ENCODE data around the gene ZNF668. TPM values are rescaled to one million over a fixed set of nuclear protein-coding genes. Genes with fewer than 3 reads are reported as not detected.
A peak's percentile ranks its signal among the peaks of the same experiment; 100 is the strongest.

The ZNF668 gene
- total RNA-seq, 8 experiments from 2014 or later: 7.5 to 17.6 (median 9.1) TPM

GRCh38 chr16:31050280-31051030, 23.6 kb downstream of the ZNF668 start:
- Histone ChIP-seq H3K4me1 (replicated peaks in 1 of 2) (no peaks in the 10 kb centered on the region), H3K27ac (no peak overlapping the region), H3K4me3 (no peak overlapping the region)
- WGBS, 10 experiments: 55 to 96% (median 65%) methylated on average over 1 to 6 of the region's 10 CpGs; no CpG with 5 or more reads in 4 of the 10 experiments
- ATAC-seq (replicated peaks in 6 of 8): peak in 1 of 8 experiments; percentile 26
- in situ Hi-C loops (cut with MboI; ENCODE audit: low pct_unique_long_range_greater_than_20kb in 2 of 9, low sequenced_read_pairs in 9 of 9, unreplicated experiment in 9 of 9): no loop called here

DNA sequence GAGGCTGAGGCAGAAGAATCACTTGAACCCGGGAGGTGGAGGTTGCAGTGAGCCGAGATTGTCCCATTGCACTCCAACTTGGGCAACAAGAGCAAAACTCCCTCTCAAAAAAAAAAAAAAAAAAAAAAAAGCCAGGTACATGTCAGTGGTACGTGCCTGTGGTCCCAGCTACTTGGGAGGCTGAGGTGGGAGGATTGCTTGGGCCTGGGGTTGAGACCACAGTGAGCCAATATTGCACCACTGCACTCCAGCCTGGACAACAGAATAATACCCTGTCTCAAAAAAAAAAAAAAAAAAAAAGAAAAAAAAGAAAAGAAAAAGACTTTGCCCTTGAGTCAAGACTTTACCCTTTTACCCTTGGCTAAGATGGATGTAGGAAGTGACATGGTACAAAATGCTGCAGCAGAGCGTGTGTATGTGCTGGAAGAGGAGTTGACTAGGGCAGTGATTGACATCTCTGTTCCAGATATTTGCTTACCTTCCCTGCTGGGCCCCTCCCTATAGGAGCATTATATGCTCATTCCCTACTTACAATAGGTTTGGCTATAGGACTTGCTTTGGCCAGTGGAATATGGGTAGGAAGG, 30.1 kb downstream of the ZNF668 start:
- H3K27ac ChIP-seq: no peak overlapping the region
- in situ Hi-C loops (cut with MboI; ENCODE audit: low pct_unique_long_range_greater_than_20kb in 2 of 9, low sequenced_read_pairs in 9 of 9, unreplicated experiment in 9 of 9): no loop called here
- 20 to 94% (median 82%) methylated on average over 1 to 4 of the region's 4 CpGs; no CpG with 5 or more reads in 2 of the 10 experiments for WGBS, 10 experiments
- no peaks in the 10 kb centered on the region for H3K4me1 ChIP-seq (replicated peaks in 1 of 2)
- no peak overlapping the region for H3K4me3 ChIP-seq
- ATAC-seq (replicated peaks in 6 of 8): no peak

DNA sequence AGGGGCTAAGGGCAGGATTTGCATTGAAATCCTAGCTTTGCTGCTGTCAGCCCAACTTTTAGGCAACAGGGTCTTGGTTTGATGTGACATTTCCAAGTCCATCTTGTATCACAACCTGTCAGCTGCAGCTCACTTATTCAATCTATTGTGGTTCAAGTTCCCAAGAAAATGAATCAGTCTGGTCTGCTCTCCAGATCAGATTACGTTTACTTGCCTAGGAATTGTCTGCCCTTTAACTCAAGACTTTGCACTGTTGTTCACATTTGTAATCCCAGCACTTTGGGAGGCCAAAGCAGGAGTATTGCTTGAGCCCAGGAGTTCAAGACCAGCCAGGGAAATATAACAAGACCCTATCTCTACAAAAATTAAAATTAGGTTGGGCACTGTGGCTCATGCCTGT, 30.7 kb downstream of the ZNF668 start:
- WGBS, 10 experiments: 60 to 100% (median 77%) methylated on average over 1 of the region's 1 CpG; no CpG with 5 or more reads in 3 of the 10 experiments
- ATAC-seq (replicated peaks in 6 of 8): no peak
- Histone ChIP-seq H3K4me3 (no peak overlapping the region), H3K4me1 (replicated peaks in 1 of 2) (no peaks in the 10 kb centered on the region), H3K27ac (no peak overlapping the region)
- in situ Hi-C loops (cut with MboI; ENCODE audit: low pct_unique_long_range_greater_than_20kb in 2 of 9, low sequenced_read_pairs in 9 of 9, unreplicated experiment in 9 of 9): no loop called here

GRCh38 chr16:31042866-31043265, 31.2 kb downstream of the ZNF668 start:
- in situ Hi-C loops (cut with MboI; ENCODE audit: low pct_unique_long_range_greater_than_20kb in 2 of 9, low sequenced_read_pairs in 9 of 9, unreplicated experiment in 9 of 9): no loop called here
- H3K4me3 ChIP-seq: no peak overlapping the region
- no peaks in the 10 kb centered on the region for H3K4me1 ChIP-seq (replicated peaks in 1 of 2)
- ATAC-seq (replicated peaks in 6 of 8): no peak
- H3K27ac ChIP-seq: no peak overlapping the region
- WGBS, 10 experiments: 89 to 100% (median 97%) methylated on average over 1 to 5 of the region's 10 CpGs; no CpG with 5 or more reads in 4 of the 10 experiments

- 100% methylated on average over 2 of the region's 2 CpGs; no CpG with 5 or more reads in 9 of the 10 experiments for WGBS, 10 experiments
- no peak overlapping the region for H3K27ac ChIP-seq
These were observed 35.0 kb downstream of the ZNF668 start for GRCh38 chr16:31038993-31039392.

DNA sequence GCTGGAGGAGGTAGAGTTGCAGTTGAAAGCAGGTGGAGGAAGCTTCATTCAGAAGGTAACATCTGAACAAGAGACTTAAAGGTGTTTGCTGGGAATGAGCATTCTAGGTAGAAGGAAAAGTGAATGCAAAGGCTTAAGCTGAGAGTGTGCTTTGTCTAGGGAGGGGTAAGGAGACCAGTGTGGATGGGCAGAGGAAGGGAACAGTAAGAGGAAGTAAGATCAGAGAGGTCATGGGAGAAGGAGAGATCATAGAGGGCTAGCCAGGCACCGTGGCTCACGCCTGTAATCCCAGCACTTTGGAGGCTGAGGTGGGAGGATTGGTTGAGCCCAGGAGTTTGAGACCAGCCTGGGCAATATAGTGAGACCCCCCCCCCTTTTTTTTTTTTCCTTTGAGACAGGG, 37.3 kb downstream of the ZNF668 start:
- Histone ChIP-seq H3K4me3 (no peak overlapping the region), H3K4me1 (replicated peaks in 1 of 2) (peaks cover 4 to 9% of the 10 kb centered on the region in 2 donors), H3K27ac (no peak overlapping the region)
- in situ Hi-C loops (cut with MboI; ENCODE audit: low pct_unique_long_range_greater_than_20kb in 2 of 9, low sequenced_read_pairs in 9 of 9, unreplicated experiment in 9 of 9): no loop called here
- no peak for ATAC-seq (replicated peaks in 6 of 8)
- WGBS, 10 experiments: 39 to 100% (median 50%) methylated on average over 2 of the region's 2 CpGs; no CpG with 5 or more reads in 7 of the 10 experiments

More at GRCh38 chr16:31038993-31039392, 35.0 kb downstream of the ZNF668 start:
- in situ Hi-C loops (cut with MboI; ENCODE audit: low pct_unique_long_range_greater_than_20kb in 2 of 9, low sequenced_read_pairs in 9 of 9, unreplicated experiment in 9 of 9): no loop called here
- H3K4me1 ChIP-seq (replicated peaks in 1 of 2): peaks cover 0 to 3% of the 10 kb centered on the region in 2 donors
- ATAC-seq (replicated peaks in 6 of 8): no peak
- H3K4me3 ChIP-seq: no peak overlapping the region

- 0 to 1% (median 0%) methylated on average over 1 to 25 of the region's 47 CpGs; no CpG with 5 or more reads in 3 of the 10 experiments for WGBS, 10 experiments
- Histone ChIP-seq H3K4me3 (peak overlapping the region; percentile 52 to 89 (median 73)), H3K4me1 (replicated peaks in 1 of 2) (peaks cover 4 to 9% of the 10 kb centered on the region in 2 donors), H3K27ac (peak overlapping the region in 1 of 2 donors; percentile 66)
- ATAC-seq (replicated peaks in 6 of 8): peak; percentile 22 to 72 (median 32)
- in situ Hi-C loops (cut with MboI; ENCODE audit: low pct_unique_long_range_greater_than_20kb in 2 of 9, low sequenced_read_pairs in 9 of 9, unreplicated experiment in 9 of 9): no loop called here
These were observed 40.1 kb downstream of the ZNF668 start for GRCh38 chr16:31033709-31034492.

- Histone ChIP-seq H3K4me1 (replicated peaks in 1 of 2) (peaks cover 4 to 9% of the 10 kb centered on the region in 2 donors), H3K4me3 (peak within 1 kb of the TSS; percentile 52 to 89 (median 73)), H3K27ac (peak within 1 kb of the TSS; percentile 92 to 95)
- peak; percentile 79 to 87 (median 82) for ATAC-seq (replicated peaks in 6 of 8)
- in situ Hi-C loops (cut with MboI; ENCODE audit: low pct_unique_long_range_greater_than_20kb in 2 of 9, low sequenced_read_pairs in 9 of 9, unreplicated experiment in 9 of 9): no loop called here
- 0 to 30% (median 0%) methylated on average over 2 to 13 of the region's 75 CpGs; no CpG with 5 or more reads in 3 of the 10 experiments for WGBS, 10 experiments
These were observed 41.0 kb downstream of the ZNF668 start, which contains the start of gene STX4 for GRCh38 chr16:31032736-31033708. STX4 (plus strand) TSS chr16:31033558; CDS start chr16:31033806, 248 bp downstream.

DNA sequence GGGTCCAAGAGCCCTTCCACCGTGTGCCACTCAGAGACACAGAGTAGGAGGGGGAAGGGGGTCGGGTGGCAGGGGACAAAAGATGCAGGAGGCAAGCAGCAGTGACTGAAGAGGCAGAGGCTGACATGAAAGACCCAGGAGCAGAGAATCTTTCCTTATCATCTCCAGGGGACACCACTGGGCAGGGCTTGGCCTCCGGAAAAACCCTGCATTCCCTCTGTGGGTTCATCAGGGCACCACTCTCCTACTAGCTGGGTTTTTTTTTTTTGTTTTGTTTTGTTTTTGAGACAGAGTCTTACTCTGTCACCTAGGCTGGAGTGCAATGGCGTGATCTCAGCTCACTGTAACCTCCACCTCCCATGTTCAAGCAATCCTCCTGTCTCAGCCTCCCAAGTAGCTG, 42.8 kb downstream of the ZNF668 start:
- no peak overlapping the region for H3K4me3 ChIP-seq
- ATAC-seq (replicated peaks in 6 of 8): no peak
- H3K27ac ChIP-seq: peak overlapping the region in 1 of 2 donors; percentile 95
- WGBS, 10 experiments: 33 to 80% methylated on average over 1 to 2 of the region's 4 CpGs; no CpG with 5 or more reads in 8 of the 10 experiments
- in situ Hi-C loops (cut with MboI; ENCODE audit: low pct_unique_long_range_greater_than_20kb in 2 of 9, low sequenced_read_pairs in 9 of 9, unreplicated experiment in 9 of 9): no loop called here
- H3K4me1 ChIP-seq (replicated peaks in 1 of 2): peaks cover 4 to 9% of the 10 kb centered on the region in 2 donors

GRCh38 chr16:31029272-31029671, 44.8 kb downstream of the ZNF668 start:
- peaks cover 4 to 7% of the 10 kb centered on the region in 2 donors for H3K4me1 ChIP-seq (replicated peaks in 1 of 2)
- in situ Hi-C loops (cut with MboI; ENCODE audit: low pct_unique_long_range_greater_than_20kb in 2 of 9, low sequenced_read_pairs in 9 of 9, unreplicated experiment in 9 of 9): no loop called here
- no peak for ATAC-seq (replicated peaks in 6 of 8)
- no peak overlapping the region for H3K4me3 ChIP-seq
- WGBS, 10 experiments: 72 to 100% (median 97%) methylated on average over 1 to 4 of the region's 5 CpGs; no CpG with 5 or more reads in 4 of the 10 experiments
- H3K27ac ChIP-seq: no peak overlapping the region

- Histone ChIP-seq H3K4me3 (no peak overlapping the region), H3K27ac (no peak overlapping the region), H3K4me1 (replicated peaks in 1 of 2) (no peaks in the 10 kb centered on the region)
- no peak for ATAC-seq (replicated peaks in 6 of 8)
- in situ Hi-C loops (cut with MboI; ENCODE audit: low pct_unique_long_range_greater_than_20kb in 2 of 9, low sequenced_read_pairs in 9 of 9, unreplicated experiment in 9 of 9): no loop called here
- 33 to 100% (median 65%) methylated on average over 1 to 3 of the region's 5 CpGs; no CpG with 5 or more reads in 2 of the 10 experiments for WGBS, 10 experiments
These were observed 48.7 kb downstream of the ZNF668 start for GRCh38 chr16:31025339-31025738.

Measured in motor neuron (in vitro differentiated cells).